LNCaP clone FGC (cell line): Measurements from ENCODE around the gene CRYBA2.
A peak's percentile ranks its signal among the peaks of the same experiment; 100 is the strongest.

Source experiments
- DNase-seq: peaks from one replicate; pipeline ENCODE4 v3.0.0-alpha.2; 2011; ENCODE audit warnings: low read depth
- H3K4me3 ChIP-seq: 2 replicates; pipeline ENCODE4 v1.5.1; 2011; ENCODE audit warnings: mild to moderate bottlenecking, low read depth, low read length, control low read depth
- CTCF ChIP-seq: IDR thresholded peaks from 2 replicates; pipeline ENCODE4 v1.5.1; 2012; ENCODE audit warnings: mild to moderate bottlenecking; ENCODE audit not compliant: control insufficient read depth, insufficient read depth; ENCODE audit errors: extremely low read depth

Gene CRYBA2

DNA sequence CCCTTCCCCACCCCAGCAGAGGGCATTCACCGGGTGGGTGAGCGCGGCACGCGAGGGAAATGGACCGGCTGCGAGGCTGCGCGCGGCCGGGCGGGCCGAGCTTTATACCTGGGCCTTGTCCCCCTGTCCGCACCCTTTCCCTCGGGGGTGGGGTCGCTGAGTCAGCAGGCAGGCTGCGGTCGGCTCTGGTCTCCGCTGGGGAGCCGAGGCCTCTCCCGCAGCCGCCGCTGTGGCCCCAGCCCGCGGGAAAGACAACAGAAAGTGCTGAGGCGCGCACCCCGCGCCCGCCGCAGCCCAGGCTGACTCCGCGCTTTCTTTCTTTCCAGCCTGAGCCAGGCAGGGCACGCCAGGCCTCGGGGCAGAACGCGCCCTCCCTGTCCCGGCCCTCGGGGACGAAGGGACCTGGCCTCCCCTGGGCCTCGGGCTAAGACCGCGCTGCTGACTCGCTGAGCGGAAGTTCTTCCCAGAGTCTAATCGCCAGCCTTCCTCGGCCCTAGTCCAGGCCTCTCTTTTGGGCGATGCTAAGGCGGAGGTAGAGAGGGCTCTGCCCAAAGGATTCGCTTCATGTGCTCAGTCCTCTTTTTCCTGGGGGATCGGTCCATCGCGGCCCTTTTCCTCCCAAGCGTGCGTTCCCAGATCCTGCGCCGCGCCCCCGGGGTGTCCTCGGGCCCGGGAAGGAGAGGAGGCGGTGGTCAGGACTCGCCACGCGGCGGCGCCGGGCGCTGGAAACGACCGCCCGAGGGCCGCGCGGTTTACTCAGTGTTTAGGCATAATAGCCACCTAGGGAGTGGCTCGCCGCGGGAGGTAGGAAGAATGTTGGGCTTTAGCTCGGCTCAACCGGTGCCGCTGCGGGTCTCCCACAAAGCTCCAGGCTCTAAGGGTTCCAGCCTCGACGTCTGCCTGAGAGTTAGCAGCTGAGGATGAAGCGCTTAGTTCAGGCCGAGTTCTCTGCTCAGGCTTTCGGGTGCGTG lies at the start of gene CRYBA2:
Gene CRYBA2, minus strand, starts transcription at position 78 of the 971 bp plus-strand sequence. CDS start 246 bp downstream, outside the sequence.
- no peak within 1 kb of the TSS for H3K4me3 ChIP-seq
- DNase-seq = no peak
- no peak for TF ChIP-seq CTCF

- no peak overlapping the region for H3K4me3 ChIP-seq
- no peak for TF ChIP-seq CTCF
- DNase-seq = no peak
Measured at GRCh38 chr2:219042750-219043149, 49.5 kb upstream of the CRYBA2 start.

GRCh38 chr2:219042157-219042556 lies 48.9 kb upstream of the CRYBA2 start:
- DNase-seq = no peak
- TF ChIP-seq CTCF = no peak
- no peak overlapping the region for H3K4me3 ChIP-seq

DNA sequence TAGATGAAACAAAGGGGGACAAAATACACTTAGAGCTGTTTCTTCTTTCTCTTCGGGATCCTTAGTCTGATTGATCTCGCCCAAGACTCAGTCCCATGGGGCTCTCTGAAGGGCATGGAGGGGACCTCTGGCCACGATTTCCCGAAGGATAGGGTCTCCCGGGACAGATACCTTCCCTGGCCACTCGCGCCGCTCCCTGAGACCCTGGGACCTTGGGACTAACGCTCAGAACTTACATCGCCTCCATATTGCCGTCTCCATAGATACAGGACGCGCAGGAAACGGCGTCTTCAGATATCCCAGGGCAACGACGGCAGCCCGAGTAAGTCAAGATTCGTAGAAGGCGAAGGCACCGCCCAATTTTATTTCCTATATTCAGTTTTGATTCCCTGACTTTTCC lies 48.0 kb upstream of the CRYBA2 start, which contains the start of gene CFAP65:
Gene CFAP65, minus strand, starts transcription at position 265 of the 400 bp plus-strand sequence. CDS start 2,468 bp downstream, outside the sequence.
- TF ChIP-seq CTCF = no peak
- peak within 1 kb of the TSS; percentile 70 for H3K4me3 ChIP-seq
- DNase-seq = peak; percentile 27

GRCh38 chr2:219038600-219038999 lies 45.4 kb upstream of the CRYBA2 start:
- no peak for DNase-seq
- no peak overlapping the region for H3K4me3 ChIP-seq
- no peak for TF ChIP-seq CTCF

DNA sequence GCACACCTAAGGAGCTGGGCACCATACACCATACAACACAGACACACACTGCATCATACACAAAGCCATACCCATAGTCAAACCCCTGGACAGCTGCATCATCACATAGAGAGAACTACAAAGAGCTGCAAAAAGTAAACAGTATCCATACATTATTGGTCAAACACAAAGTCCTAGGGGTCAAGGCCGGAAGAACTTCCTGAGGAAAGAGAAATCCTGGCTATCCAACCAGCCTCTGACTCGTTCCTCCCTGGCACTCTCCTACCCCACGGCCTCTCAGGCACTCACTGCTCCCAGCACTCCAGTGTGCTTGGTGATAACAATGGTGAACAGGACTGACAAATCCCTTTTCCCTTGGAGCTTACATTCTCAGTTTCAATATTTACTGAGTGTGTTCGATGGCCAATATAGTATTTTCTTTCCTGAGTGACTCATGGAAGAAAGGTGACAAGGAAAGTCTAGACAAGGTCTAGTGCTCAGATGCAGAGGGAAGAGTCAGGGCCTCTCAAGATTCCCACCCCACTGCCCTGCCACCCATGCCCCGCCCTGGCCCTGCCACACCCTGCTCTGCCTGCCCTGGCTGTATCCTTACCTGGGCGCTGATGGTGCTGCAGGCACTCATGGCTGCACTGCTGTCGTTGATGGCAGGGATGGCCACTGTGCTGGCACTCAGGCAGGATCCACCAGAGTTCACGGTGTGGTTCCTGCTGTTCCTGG lies 44.7 kb upstream of the CRYBA2 start:
- TF ChIP-seq CTCF = no peak

More for the DNA sequence above, 44.7 kb upstream of the CRYBA2 start:
- no peak for DNase-seq
- H3K4me3 ChIP-seq = no peak overlapping the region
